BJ (cell line): Measurements from ENCODE around the gene STRAP. TPM values are rescaled to one million over a fixed set of nuclear protein-coding genes. Genes with fewer than 3 reads are reported as not detected.

Experiments
- CTCF ChIA-PET: fragments of 350-600 bp; formaldehyde crosslinking; extraction: SDS; loops from one replicate; lab custom pipeline; 2021; ENCODE audit warnings: antibody characterized with exemption, inconsistent platforms; lab: Yijun Ruan, JAX
- POLR2A ChIA-PET: fragments of 300-600 bp; sonication (Branson Sonifier 250); formaldehyde crosslinking; extraction: SDS; loops from one replicate; lab custom pipeline; 2021; ENCODE audit warnings: antibody characterized with exemption; lab: Charles Lee
- DNase-seq: peaks from one replicate; pipeline ENCODE4 v3.0.0-alpha.2; 2011; ENCODE audit warnings: low read depth
- H3K27me3 ChIP-seq: 2 replicates; pipeline ENCODE4 v1.6.0; 2011; ENCODE audit warnings: low read length; ENCODE audit not compliant: control insufficient read depth, insufficient read depth
- H3K36me3 ChIP-seq: 2 replicates; pipeline ENCODE4 v1.5.1; 2011; ENCODE audit warnings: low read length; ENCODE audit not compliant: control insufficient read depth, insufficient read depth
- H3K4me3 ChIP-seq: 2 replicates; pipeline ENCODE4 v1.5.1; 2011; ENCODE audit warnings: low read depth, mild to moderate bottlenecking, control low read depth, low read length
- CTCF ChIP-seq: IDR thresholded peaks from 2 replicates; pipeline ENCODE4 v1.5.1; 2011; ENCODE audit warnings: low read depth, mild to moderate bottlenecking, control low read depth, inconsistent platforms, low read length, moderate library complexity; ENCODE audit not compliant: insufficient read depth
- polyA plus RNA-seq: library from polyadenylated mRNA; depleted of rRNA; stranded (reverse); fragments of >200 nt; gene quantifications from 2 replicates; pipeline ENCODE4 v1.2.3, GENCODE V29; 2011

The STRAP gene
- polyA plus RNA-seq, 1 experiment, result 54.1 TPM

GRCh38 chr12:15893260-15893659 lies 11.1 kb downstream of the STRAP start:
- peaks cover 3% of the 10 kb centered on the region for H3K36me3 ChIP-seq

GRCh38 chr12:15896867-15897266 lies 14.7 kb downstream of the STRAP start:
- Histone ChIP-seq H3K27me3 (no peaks in the 10 kb centered on the region), H3K36me3 (peaks cover 8% of the 10 kb centered on the region), H3K4me3 (no peak overlapping the region)
- no peak for DNase-seq
- CTCF ChIA-PET, result interaction anchor here (1.0 to 3.0 kb wide), 5 partner anchors 8 to 311 kb away, joined by 3 to 21 read pairs (median 5); partner anchors contain the start of gene DERA
- TF ChIP-seq CTCF, result no peak
- POLR2A ChIA-PET, result no interaction called here

More at GRCh38 chr12:15893260-15893659, 11.1 kb downstream of the STRAP start:
- no peak for TF ChIP-seq CTCF
- no peak for DNase-seq
- no peaks in the 10 kb centered on the region for H3K27me3 ChIP-seq
- CTCF ChIA-PET, result interaction anchor here (2.3 kb wide), 1 partner anchor 9 kb away, joined by 7 read pairs; no protein-coding TSS in a partner anchor
- POLR2A ChIA-PET, result no interaction called here
- H3K4me3 ChIP-seq, result no peak overlapping the region

- no peak for TF ChIP-seq CTCF
- CTCF ChIA-PET, result interaction anchor here (1.0 to 3.0 kb wide), 5 partner anchors 9 to 311 kb away, joined by 3 to 21 read pairs (median 5); partner anchors contain the start of gene DERA
- no peak overlapping the region for H3K4me3 ChIP-seq
- H3K27me3 ChIP-seq, result no peaks in the 10 kb centered on the region
- DNase-seq, result no peak
- POLR2A ChIA-PET, result interaction anchor here (0.7 kb wide), 1 partner anchor 9 kb away, joined by 3 read pairs; no protein-coding TSS in a partner anchor
- peaks cover 8% of the 10 kb centered on the region for H3K36me3 ChIP-seq
These were observed 15.2 kb downstream of the STRAP start for GRCh38 chr12:15897433-15897832.

GRCh38 chr12:15899282-15899870 lies 17.2 kb downstream of the STRAP start:
- POLR2A ChIA-PET, result no interaction called here
- Histone ChIP-seq H3K4me3 (no peak overlapping the region), H3K36me3 (peaks cover 12% of the 10 kb centered on the region), H3K27me3 (no peaks in the 10 kb centered on the region)
- no peak for DNase-seq
- peak; percentile 55 for TF ChIP-seq CTCF
- CTCF ChIA-PET, result interaction anchor here (0.5 to 3.0 kb wide), 8 partner anchors 11 to 309 kb away, joined by 3 to 21 read pairs (median 4); partner anchors contain the start of gene DERA

- CTCF ChIA-PET, result interaction anchor here (0.6 to 1.7 kb wide), 2 partner anchors 16 to 156 kb away, joined by 4 read pairs; no protein-coding TSS in a partner anchor
- Histone ChIP-seq H3K27me3 (no peaks in the 10 kb centered on the region), H3K4me3 (no peak overlapping the region), H3K36me3 (peaks cover 12% of the 10 kb centered on the region)
- no peak for TF ChIP-seq CTCF
- no peak for DNase-seq
- POLR2A ChIA-PET, result interaction anchor here (0.7 kb wide), 1 partner anchor 322 kb away, joined by 6 read pairs; no protein-coding TSS in a partner anchor
These were observed 22.3 kb downstream of the STRAP start for GRCh38 chr12:15904378-15904920.
